Measurements from ENCODE around the gene NRCAM.

Gene NRCAM

DNA sequence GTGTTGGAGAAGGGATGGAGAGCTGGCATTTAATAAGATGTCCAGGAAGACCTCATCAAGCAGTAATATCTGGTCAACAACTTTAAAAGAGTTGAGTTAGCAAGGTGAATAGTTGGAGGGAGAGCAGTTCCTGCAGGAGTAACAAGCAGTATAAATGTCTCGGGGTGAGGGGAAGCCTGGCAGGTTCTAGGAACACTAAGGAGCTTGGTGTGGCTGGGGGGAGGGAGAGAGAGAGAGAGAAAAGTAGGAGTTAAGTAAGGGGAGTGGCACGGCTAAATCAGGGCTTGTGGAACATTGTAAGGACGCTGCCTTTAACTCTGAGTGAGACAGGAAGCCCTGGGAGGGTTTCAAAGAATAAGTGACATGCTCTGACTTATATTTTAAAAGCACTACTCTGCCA is 304.0 kb downstream of the NRCAM start:
- no peak overlapping the region for H3K27ac ChIP-seq (ENCODE audit: low read length)
- peaks cover 34% of the 10 kb centered on the region for H3K36me3 ChIP-seq (replicated peaks; ENCODE audit: low read depth, low read length)
- H3K9ac ChIP-seq (ENCODE audit: low read length): no peak overlapping the region
- TF ChIP-seq CTCF (IDR thresholded peaks at IDR 0.05; ENCODE audit: low read depth, low read length): no peak
- TF ChIP-seq EZH2phosphoT487 (IDR thresholded peaks at IDR 0.05; ENCODE audit: low read depth): no peak
- no peak overlapping the region for H3K4me2 ChIP-seq (ENCODE audit: low read length)
- H2AFZ ChIP-seq (ENCODE audit: low read depth, low read length): no peak overlapping the region
- H3K4me3 ChIP-seq (ENCODE audit: low read length): no peak overlapping the region
- H3K4me1 ChIP-seq (ENCODE audit: low read length): peaks cover 3% of the 10 kb centered on the region; the same call in 1 of the 2 replicates
- H3K79me2 ChIP-seq (ENCODE audit: low read length): no peaks in the 10 kb centered on the region
- H3K9me3 ChIP-seq (ENCODE audit: insufficient read depth, low read length): no peaks in the 10 kb centered on the region
- H4K20me1 ChIP-seq (ENCODE audit: insufficient read depth, low read length): no peaks in the 10 kb centered on the region
- H3K27me3 ChIP-seq (ENCODE audit: low read depth, low read length): no peaks in the 10 kb centered on the region

DNA sequence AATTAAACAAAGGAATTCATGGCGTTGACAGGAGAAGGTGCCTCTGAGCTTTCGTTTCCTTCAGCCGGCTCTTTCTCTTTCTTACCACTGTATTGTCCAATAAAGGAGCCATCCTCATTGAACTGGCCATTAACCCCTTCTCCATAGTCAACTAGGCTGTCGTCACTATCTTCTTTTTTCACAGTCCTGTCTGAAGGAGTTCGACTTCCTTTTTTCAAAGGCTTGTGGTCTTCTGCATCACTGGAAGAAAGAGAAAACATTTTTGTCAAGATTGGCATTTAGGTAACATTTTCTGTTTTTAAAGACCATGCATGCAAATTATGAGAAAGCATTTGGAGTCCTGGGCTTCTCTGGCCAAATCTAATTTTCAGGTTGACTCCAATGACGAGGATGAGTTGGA is 306.3 kb downstream of the NRCAM start:
- H3K9ac ChIP-seq (ENCODE audit: low read length): no peak overlapping the region

GRCh38 chr7:108149119-108149518 is 307.1 kb downstream of the NRCAM start:
- no peak overlapping the region for H3K4me2 ChIP-seq (ENCODE audit: low read length)
- no peak overlapping the region for H3K9ac ChIP-seq (ENCODE audit: low read length)
- H3K27me3 ChIP-seq (ENCODE audit: low read depth, low read length): no peaks in the 10 kb centered on the region
- peaks cover 32% of the 10 kb centered on the region for H3K36me3 ChIP-seq (replicated peaks; ENCODE audit: low read depth, low read length)
- no peaks in the 10 kb centered on the region for H3K4me1 ChIP-seq (ENCODE audit: low read length)
- H2AFZ ChIP-seq (ENCODE audit: low read depth, low read length): no peak overlapping the region
- no peak overlapping the region for H3K4me3 ChIP-seq (ENCODE audit: low read length)
- no peaks in the 10 kb centered on the region for H3K9me3 ChIP-seq (ENCODE audit: insufficient read depth, low read length)
- no peaks in the 10 kb centered on the region for H4K20me1 ChIP-seq (ENCODE audit: insufficient read depth, low read length)
- TF ChIP-seq CTCF (IDR thresholded peaks at IDR 0.05; ENCODE audit: low read depth, low read length): no peak
- no peak for TF ChIP-seq EZH2phosphoT487 (IDR thresholded peaks at IDR 0.05; ENCODE audit: low read depth)
- H3K27ac ChIP-seq (ENCODE audit: low read length): no peak overlapping the region
- no peaks in the 10 kb centered on the region for H3K79me2 ChIP-seq (ENCODE audit: low read length)

More for the DNA sequence above, 306.3 kb downstream of the NRCAM start:
- H3K4me3 ChIP-seq (ENCODE audit: low read length): no peak overlapping the region
- no peaks in the 10 kb centered on the region for H3K79me2 ChIP-seq (ENCODE audit: low read length)
- H2AFZ ChIP-seq (ENCODE audit: low read depth, low read length): no peak overlapping the region
- H3K4me2 ChIP-seq (ENCODE audit: low read length): no peak overlapping the region
- no peak for TF ChIP-seq CTCF (IDR thresholded peaks at IDR 0.05; ENCODE audit: low read depth, low read length)
- no peak for TF ChIP-seq EZH2phosphoT487 (IDR thresholded peaks at IDR 0.05; ENCODE audit: low read depth)
- no peaks in the 10 kb centered on the region for H3K27me3 ChIP-seq (ENCODE audit: low read depth, low read length)
- H3K36me3 ChIP-seq (replicated peaks; ENCODE audit: low read depth, low read length): peaks cover 32% of the 10 kb centered on the region
- H3K27ac ChIP-seq (ENCODE audit: low read length): no peak overlapping the region
- no peaks in the 10 kb centered on the region for H3K4me1 ChIP-seq (ENCODE audit: low read length)
- H4K20me1 ChIP-seq (ENCODE audit: insufficient read depth, low read length): no peaks in the 10 kb centered on the region
- no peaks in the 10 kb centered on the region for H3K9me3 ChIP-seq (ENCODE audit: insufficient read depth, low read length)

GRCh38 chr7:108147031-108147563 is 309.1 kb downstream of the NRCAM start:
- H3K9ac ChIP-seq (ENCODE audit: low read length): no peak overlapping the region
- H3K79me2 ChIP-seq (ENCODE audit: low read length): no peaks in the 10 kb centered on the region
- H3K27me3 ChIP-seq (ENCODE audit: low read depth, low read length): no peaks in the 10 kb centered on the region
- no peak overlapping the region for H2AFZ ChIP-seq (ENCODE audit: low read depth, low read length)
- peaks cover 32% of the 10 kb centered on the region for H3K36me3 ChIP-seq (replicated peaks; ENCODE audit: low read depth, low read length)
- H3K4me1 ChIP-seq (ENCODE audit: low read length): no peaks in the 10 kb centered on the region
- H3K4me2 ChIP-seq (ENCODE audit: low read length): no peak overlapping the region
- no peak overlapping the region for H3K4me3 ChIP-seq (ENCODE audit: low read length)
- H3K9me3 ChIP-seq (ENCODE audit: insufficient read depth, low read length): no peaks in the 10 kb centered on the region
- TF ChIP-seq CTCF (IDR thresholded peaks at IDR 0.05; ENCODE audit: low read depth, low read length): no peak
- TF ChIP-seq EZH2phosphoT487 (IDR thresholded peaks at IDR 0.05; ENCODE audit: low read depth): no peak
- H4K20me1 ChIP-seq (ENCODE audit: insufficient read depth, low read length): no peaks in the 10 kb centered on the region
- no peak overlapping the region for H3K27ac ChIP-seq (ENCODE audit: low read length)

All from OCI-LY3 (cell line).